Neural progenitor cell (in vitro differentiated cells): ENCODE results near the gene ZFYVE21. TPM values are rescaled to one million over a fixed set of nuclear protein-coding genes. Genes with fewer than 3 reads are reported as not detected.

Experiments
- DNase-seq: peaks from one replicate; pipeline ENCODE4 v3.0.0-alpha.2; 2016; ENCODE audit warnings: low spot score
- H2AFZ ChIP-seq: fragments of 200-600 bp; sonication (generic); replicated peaks from 2 replicates; pipeline ENCODE4 v1.6.1; 2016; ENCODE audit warnings: antibody characterized with exemption
- H3F3A ChIP-seq: fragments of 200-600 bp; sonication (generic); 2 replicates; pipeline ENCODE4 v1.6.1; 2016; ENCODE audit warnings: antibody characterized with exemption, low read depth
- H3K27ac ChIP-seq: fragments of 200-600 bp; sonication (generic); 2 replicates; pipeline ENCODE4 v1.5.1; 2016; ENCODE audit warnings: mild to moderate bottlenecking
- H3K27me3 ChIP-seq: fragments of 200-600 bp; sonication (generic); 2 replicates; pipeline ENCODE4 v1.6.1; 2016; ENCODE audit warnings: mild to moderate bottlenecking, moderate library complexity
- H3K36me3 ChIP-seq: fragments of 200-600 bp; sonication (generic); 2 replicates; pipeline ENCODE4 v1.5.1; 2016
- H3K4me1 ChIP-seq: fragments of 200-600 bp; sonication (generic); 2 replicates; pipeline ENCODE4 v1.6.1; 2016; ENCODE audit warnings: mixed run types
- H3K4me2 ChIP-seq: fragments of 200-600 bp; sonication (generic); 2 replicates; pipeline ENCODE4 v1.6.1; 2016
- H3K4me3 ChIP-seq: fragments of 200-600 bp; sonication (generic); 2 replicates; pipeline ENCODE4 v1.5.1; 2016
- H3K79me2 ChIP-seq: fragments of 200-600 bp; sonication (generic); 2 replicates; pipeline ENCODE4 v1.6.1; 2016; ENCODE audit warnings: low read depth
- H3K9ac ChIP-seq: fragments of 200-600 bp; sonication (generic); 2 replicates; pipeline ENCODE4 v1.6.1; 2016
- H3K9me3 ChIP-seq: fragments of 200-600 bp; sonication (generic); 2 replicates; pipeline ENCODE4 v1.5.1; 2016; ENCODE audit warnings: low read depth
- H4K20me1 ChIP-seq: fragments of 200-600 bp; sonication (generic); 2 replicates; pipeline ENCODE4 v1.6.1; 2016; ENCODE audit warnings: low read depth
- H3K27ac Mint-ChIP-seq: 3 replicates; pipeline ENCODE4 v1.8.0; 2021; ENCODE audit warnings: mixed read lengths
- H3K27me3 Mint-ChIP-seq: 2 replicates; pipeline ENCODE4 v1.8.0; 2022; ENCODE audit warnings: low read depth, mild to moderate bottlenecking, inconsistent platforms, moderate library complexity, mixed read lengths; ENCODE audit not compliant: insufficient read depth
- H3K36me3 Mint-ChIP-seq: 3 replicates; pipeline ENCODE4 v1.8.0; 2021; ENCODE audit warnings: mixed read lengths
- H3K4me1 Mint-ChIP-seq: 3 replicates; pipeline ENCODE4 v1.8.0; 2021; ENCODE audit warnings: mixed read lengths
- H3K4me3 Mint-ChIP-seq: 3 replicates; pipeline ENCODE4 v1.8.0; 2021; ENCODE audit warnings: mild to moderate bottlenecking, moderate library complexity, mixed read lengths
- H3K9me3 Mint-ChIP-seq: 3 replicates; pipeline ENCODE4 v1.8.0; 2020; ENCODE audit warnings: mixed read lengths
- CTCF ChIP-seq: fragments of 200-600 bp; sonication (generic); IDR thresholded peaks from 2 replicates; pipeline ENCODE4 v1.5.1; 2017; ENCODE audit warnings: antibody characterized with exemption, mild to moderate bottlenecking
- EZH2 ChIP-seq: fragments of 200-600 bp; sonication (generic); IDR thresholded peaks from 2 replicates; pipeline ENCODE4 v1.6.1; 2017; ENCODE audit warnings: antibody characterized with exemption, mild to moderate bottlenecking, moderate library complexity
- EZH2phosphoT487 ChIP-seq: fragments of 200-600 bp; sonication (generic); IDR thresholded peaks from 2 replicates; pipeline ENCODE4 v1.6.1; 2017; ENCODE audit warnings: antibody characterized with exemption
- total RNA-seq: library from RNA; depleted of rRNA; stranded (reverse); fragments of >200 nt; gene quantifications from 2 replicates; pipeline ENCODE4 v1.2.3, GENCODE V29; 2015; ENCODE audit warnings: low replicate concordance

ZFYVE21 gene
- total RNA-seq, 1 donor from 2014 or later: 46.2 TPM

GRCh38 chr14:103685276-103686211 is 30.1 kb upstream of the ZFYVE21 start:
- Histone ChIP-seq H2AFZ (no peak overlapping the region), H3F3A (no peaks in the 10 kb centered on the region), H3K36me3 (peaks cover 7% of the 10 kb centered on the region), H3K9me3 (no peaks in the 10 kb centered on the region), H3K9ac (no peak overlapping the region), H3K4me3 (no peak overlapping the region), H3K27ac (no peak overlapping the region), H3K4me2 (no peak overlapping the region), H3K79me2 (no peaks in the 10 kb centered on the region), H3K4me1 (no peaks in the 10 kb centered on the region), H4K20me1 (peaks cover 20% of the 10 kb centered on the region), H3K27me3 (no peaks in the 10 kb centered on the region)
- DNase-seq: no peak
- TF ChIP-seq EZH2 (no peak), EZH2phosphoT487 (no peak), CTCF (no peak)
- Mint-ChIP-seq H3K36me3 (peaks cover 24% of the 10 kb centered on the region), H3K4me3 (no peak overlapping the region), H3K9me3 (no peaks in the 10 kb centered on the region), H3K27me3 (no peaks in the 10 kb centered on the region), H3K4me1 (peaks cover 2% of the 10 kb centered on the region), H3K27ac (peak overlapping the region; percentile 31)

GRCh38 chr14:103686831-103687485 is 28.7 kb upstream of the ZFYVE21 start:
- H3K4me3 ChIP-seq: no peak overlapping the region
- H3K4me1 ChIP-seq: no peaks in the 10 kb centered on the region
- H3K79me2 ChIP-seq: no peaks in the 10 kb centered on the region
- Mint-ChIP-seq H3K27me3 (no peaks in the 10 kb centered on the region), H3K27ac (no peak overlapping the region), H3K9me3 (no peaks in the 10 kb centered on the region), H3K4me3 (no peak overlapping the region), H3K4me1 (peaks cover 2% of the 10 kb centered on the region), H3K36me3 (peaks cover 18% of the 10 kb centered on the region)
- H4K20me1 ChIP-seq: peaks cover 21% of the 10 kb centered on the region
- no peaks in the 10 kb centered on the region for H3K27me3 ChIP-seq
- DNase-seq: no peak
- no peak overlapping the region for H3K27ac ChIP-seq
- no peaks in the 10 kb centered on the region for H3F3A ChIP-seq
- H3K9me3 ChIP-seq: no peaks in the 10 kb centered on the region
- H3K36me3 ChIP-seq: no peaks in the 10 kb centered on the region
- TF ChIP-seq EZH2phosphoT487 (no peak), EZH2 (no peak), CTCF (no peak)
- no peak overlapping the region for H3K4me2 ChIP-seq
- no peak overlapping the region for H2AFZ ChIP-seq
- H3K9ac ChIP-seq: no peak overlapping the region

- Mint-ChIP-seq H3K36me3 (peaks cover 18% of the 10 kb centered on the region), H3K4me1 (peaks cover 2% of the 10 kb centered on the region), H3K27me3 (no peaks in the 10 kb centered on the region), H3K9me3 (no peaks in the 10 kb centered on the region), H3K4me3 (no peak overlapping the region), H3K27ac (no peak overlapping the region)
- no peak overlapping the region for H3K27ac ChIP-seq
- H3F3A ChIP-seq: no peaks in the 10 kb centered on the region
- H3K9ac ChIP-seq: no peak overlapping the region
- H3K4me2 ChIP-seq: no peak overlapping the region
- no peaks in the 10 kb centered on the region for H3K9me3 ChIP-seq
- H3K36me3 ChIP-seq: no peaks in the 10 kb centered on the region
- peaks cover 22% of the 10 kb centered on the region for H4K20me1 ChIP-seq
- no peaks in the 10 kb centered on the region for H3K27me3 ChIP-seq
- no peaks in the 10 kb centered on the region for H3K4me1 ChIP-seq
- no peak for DNase-seq
- no peaks in the 10 kb centered on the region for H3K79me2 ChIP-seq
- no peak overlapping the region for H2AFZ ChIP-seq
- no peak for TF ChIP-seq CTCF
- no peak for TF ChIP-seq EZH2
- TF ChIP-seq EZH2phosphoT487: no peak
- no peak overlapping the region for H3K4me3 ChIP-seq
Measured at GRCh38 chr14:103687712-103688111, 27.9 kb upstream of the ZFYVE21 start.
